Naive thymus-derived CD4-positive, alpha-beta T cell (primary cell): ENCODE measurements around the gene GRXCR1. TPM values are rescaled to one million over a fixed set of nuclear protein-coding genes. Genes with fewer than 3 reads are reported as not detected.

Experiments
- ATAC-seq: fragments of 150-1000 bp; cut with Tn5 transposase; 2 replicates; pipeline ENCODE4 v1.10.0; 2021; ENCODE audit warnings: mild to moderate bottlenecking, moderate library complexity
- CTCF ChIA-PET: fragments of 350-600 bp; sonication (Branson Sonifier 250); formaldehyde crosslinking; loops from one replicate; lab custom pipeline; 2021; ENCODE audit warnings: antibody characterized with exemption; lab: Charles Lee
- POLR2A ChIA-PET: fragments of 350-600 bp; sonication (Branson Sonifier 250); formaldehyde crosslinking; loops from one replicate; lab custom pipeline; 2021; ENCODE audit warnings: antibody characterized with exemption, inconsistent platforms; lab: Charles Lee
- DNase-seq, 9 donors: peaks; one replicate each; pipeline versions ENCODE4 v3.0.0 to v3.0.0-alpha.2; 2020 to 2022; ENCODE audit warnings: mixed read lengths in 1 of 9
- H3K27ac ChIP-seq: one replicate; pipeline ENCODE4 v1.7.0; 2013; ENCODE audit warnings: mild to moderate bottlenecking, low read depth, low read length, moderate library complexity
- H3K27me3 ChIP-seq, 2 donors: one replicate each; pipeline ENCODE4 v1.7.0; 2013; ENCODE audit warnings: low read length in 2 of 2, mild to moderate bottlenecking in 2 of 2, moderate library complexity in 2 of 2; ENCODE audit not compliant: control insufficient read depth in 2 of 2, insufficient read depth in 2 of 2
- H3K36me3 ChIP-seq, 3 experiments: 1 replicate in 2 of 3; 2 replicates in 1 of 3; pipeline ENCODE4 v1.7.0; 2013; ENCODE audit warnings: low read length in 3 of 3, mild to moderate bottlenecking in 3 of 3, moderate library complexity in 1 of 3; ENCODE audit not compliant: insufficient read depth in 3 of 3, control insufficient read depth in 2 of 3
- H3K4me1 ChIP-seq, 2 donors: one replicate each; pipeline ENCODE4 v1.7.0; 2013; ENCODE audit warnings: low read length in 2 of 2, mild to moderate bottlenecking in 2 of 2, moderate library complexity in 1 of 2; ENCODE audit not compliant: control insufficient read depth in 2 of 2, insufficient read depth in 2 of 2
- H3K4me3 ChIP-seq: 2 replicates; pipeline ENCODE4 v1.7.0; 2013; ENCODE audit warnings: mild to moderate bottlenecking, low read length
- H3K9me3 ChIP-seq, 3 experiments: 1 replicate in 2 of 3; 2 replicates in 1 of 3; pipeline ENCODE4 v1.7.0; 2013; ENCODE audit warnings: low read length in 3 of 3; ENCODE audit not compliant: control insufficient read depth in 2 of 3
- H3K27ac Mint-ChIP-seq, 9 donors: one replicate each; pipeline ENCODE4 v1.8.0; 2020 to 2022; ENCODE audit warnings: mixed read lengths in 9 of 9, mild to moderate bottlenecking in 8 of 9, moderate library complexity in 5 of 9, inconsistent platforms in 2 of 9
- H3K27me3 Mint-ChIP-seq, 5 donors: one replicate each; pipeline ENCODE4 v1.8.0; 2021 to 2022; ENCODE audit warnings: mixed read lengths in 5 of 5, mild to moderate bottlenecking in 1 of 5
- H3K36me3 Mint-ChIP-seq, 5 donors: one replicate each; pipeline ENCODE4 v1.8.0; 2020 to 2022; ENCODE audit warnings: mixed read lengths in 5 of 5, mild to moderate bottlenecking in 3 of 5, inconsistent platforms in 1 of 5
- H3K4me1 Mint-ChIP-seq, 7 donors: one replicate each; pipeline ENCODE4 v1.8.0; 2020 to 2022; ENCODE audit warnings: mixed read lengths in 7 of 7, mild to moderate bottlenecking in 3 of 7, inconsistent platforms in 1 of 7
- H3K4me3 Mint-ChIP-seq, 10 donors: one replicate each; pipeline ENCODE4 v1.8.0; 2020 to 2022; ENCODE audit warnings: mild to moderate bottlenecking in 10 of 10, mixed read lengths in 10 of 10, moderate library complexity in 6 of 10, inconsistent platforms in 2 of 10
- H3K9me3 Mint-ChIP-seq, 11 donors: one replicate each; pipeline ENCODE4 v1.8.0; 2020 to 2022; ENCODE audit warnings: mixed read lengths in 11 of 11, mild to moderate bottlenecking in 4 of 11, inconsistent platforms in 1 of 11, moderate library complexity in 1 of 11
- intact Hi-C, 2 donors: fragments of 100-400 bp; cut with micrococcal nuclease; formaldehyde crosslinking; loops; one replicate each; pipeline ENCODE4 v1.15.1; 2023
- polyA plus RNA-seq, 2 donors: library from polyadenylated mRNA; unstranded; fragments of 300-500 nt; fragmentation: Illumina TruSeq; gene quantifications; one replicate each; pipeline ENCODE4 v1.2.3, GENCODE V29; 2021
- total RNA-seq, 6 experiments: library from RNA in 5 of 6; stranded (reverse) in 5 of 6; gene quantifications; 1 replicate in 5 of 6; 2 replicates in 1 of 6; pipeline ENCODE4 v1.2.3 and lab custom pipeline; 2021 to 2026

GRXCR1 gene
- total and polyA plus RNA-seq, 7 experiments from 2014 or later, result not detected

- H3K36me3 Mint-ChIP-seq, result no peaks in the 10 kb centered on the region
- H3K4me3 Mint-ChIP-seq, result no peak overlapping the region
- ChIA-PET POLR2A (no interaction called here), CTCF (no interaction called here)
- Histone ChIP-seq H3K27me3 (no peaks in the 10 kb centered on the region), H3K4me1 (no peaks in the 10 kb centered on the region), H3K27ac (no peak overlapping the region), H3K4me3 (no peak overlapping the region), H3K9me3 (no peaks in the 10 kb centered on the region), H3K36me3 (no peaks in the 10 kb centered on the region)
- no peak overlapping the region for H3K27ac Mint-ChIP-seq
- peaks cover 0 to 2% (median 0%) of the 10 kb centered on the region in 11 donors for H3K9me3 Mint-ChIP-seq
- intact Hi-C loops, result no loop called here
- ATAC-seq (no peak), DNase-seq (no peak)
- peaks cover 0 to 6% (median 3%) of the 10 kb centered on the region in 5 donors for H3K27me3 Mint-ChIP-seq
- H3K4me1 Mint-ChIP-seq, result no peaks in the 10 kb centered on the region
Measured at GRCh38 chr4:42954963-42955669, 62.6 kb downstream of the GRXCR1 start.

GRCh38 chr4:42955746-42956505 is 63.4 kb downstream of the GRXCR1 start:
- H3K4me1 ChIP-seq, result no peaks in the 10 kb centered on the region
- Mint-ChIP-seq H3K27ac (no peak overlapping the region), H3K27me3 (peaks cover 0 to 6% (median 5%) of the 10 kb centered on the region in 5 donors), H3K4me3 (no peak overlapping the region), H3K36me3 (no peaks in the 10 kb centered on the region), H3K9me3 (peaks cover 0 to 2% (median 0%) of the 10 kb centered on the region in 11 donors), H3K4me1 (no peaks in the 10 kb centered on the region)
- intact Hi-C loops, result no loop called here
- no peak for ATAC-seq
- H3K36me3 ChIP-seq, result no peaks in the 10 kb centered on the region
- no peaks in the 10 kb centered on the region for H3K27me3 ChIP-seq
- H3K4me3 ChIP-seq, result no peak overlapping the region
- DNase-seq, result no peak
- no peak overlapping the region for H3K27ac ChIP-seq
- H3K9me3 ChIP-seq, result no peaks in the 10 kb centered on the region
- ChIA-PET POLR2A (no interaction called here), CTCF (no interaction called here)

- no peak for DNase-seq
- Mint-ChIP-seq H3K27ac (no peak overlapping the region), H3K4me3 (no peak overlapping the region), H3K4me1 (no peaks in the 10 kb centered on the region), H3K36me3 (no peaks in the 10 kb centered on the region), H3K27me3 (peaks cover 0 to 8% (median 4%) of the 10 kb centered on the region in 5 donors), H3K9me3 (peaks cover 0 to 8% (median 1%) of the 10 kb centered on the region in 11 donors)
- intact Hi-C loops, result no loop called here
- H3K27me3 ChIP-seq, result no peaks in the 10 kb centered on the region
- no peaks in the 10 kb centered on the region for H3K36me3 ChIP-seq
- no peak for ATAC-seq
- no peaks in the 10 kb centered on the region for H3K9me3 ChIP-seq
- ChIA-PET CTCF (no interaction called here), POLR2A (no interaction called here)
- H3K27ac ChIP-seq, result no peak overlapping the region
- H3K4me3 ChIP-seq, result no peak overlapping the region
- no peaks in the 10 kb centered on the region for H3K4me1 ChIP-seq
Measured at GRCh38 chr4:42965326-42965725, 72.8 kb downstream of the GRXCR1 start.

- no peak overlapping the region for H3K27ac Mint-ChIP-seq
- intact Hi-C loops, result no loop called here
- CTCF ChIA-PET, result no interaction called here
- no peak overlapping the region for H3K4me3 Mint-ChIP-seq
- peaks cover 0 to 5% (median 0%) of the 10 kb centered on the region in 5 donors for H3K36me3 Mint-ChIP-seq
- POLR2A ChIA-PET, result no interaction called here
- ATAC-seq, result no peak
- Histone ChIP-seq H3K36me3 (no peaks in the 10 kb centered on the region), H3K4me3 (no peak overlapping the region), H3K9me3 (peaks cover 0 to 6% (median 0%) of the 10 kb centered on the region in 3 experiments), H3K27me3 (no peaks in the 10 kb centered on the region), H3K4me1 (no peaks in the 10 kb centered on the region), H3K27ac (no peak overlapping the region)
- H3K9me3 Mint-ChIP-seq, result peaks cover 0 to 28% (median 13%) of the 10 kb centered on the region in 11 donors
- no peaks in the 10 kb centered on the region for H3K27me3 Mint-ChIP-seq
- no peak for DNase-seq
- no peaks in the 10 kb centered on the region for H3K4me1 Mint-ChIP-seq
Measured at GRCh38 chr4:42985976-42986375, 93.5 kb downstream of the GRXCR1 start.

- DNase-seq (no peak), ATAC-seq (no peak)
- Histone ChIP-seq H3K27ac (no peak overlapping the region), H3K36me3 (no peaks in the 10 kb centered on the region), H3K9me3 (no peaks in the 10 kb centered on the region), H3K27me3 (no peaks in the 10 kb centered on the region), H3K4me1 (no peaks in the 10 kb centered on the region), H3K4me3 (no peak overlapping the region)
- intact Hi-C loops, result loop anchor here in 1 of 2 donors (10.0 kb wide), 1 partner anchor 1629 kb away; no protein-coding TSS in a partner anchor
- ChIA-PET CTCF (no interaction called here), POLR2A (no interaction called here)
- Mint-ChIP-seq H3K27ac (no peak overlapping the region), H3K36me3 (no peaks in the 10 kb centered on the region), H3K4me1 (no peaks in the 10 kb centered on the region), H3K4me3 (no peak overlapping the region), H3K9me3 (peaks cover 0 to 7% (median 0%) of the 10 kb centered on the region in 11 donors), H3K27me3 (peaks cover 0 to 7% (median 0%) of the 10 kb centered on the region in 5 donors)
Measured at GRCh38 chr4:42995343-42995944, 102.9 kb downstream of the GRXCR1 start.

GRCh38 chr4:43008793-43009192 is 116.3 kb downstream of the GRXCR1 start:
- Mint-ChIP-seq H3K9me3 (peaks cover 0 to 33% (median 14%) of the 10 kb centered on the region in 11 donors), H3K4me3 (no peak overlapping the region), H3K27ac (no peak overlapping the region), H3K4me1 (no peaks in the 10 kb centered on the region), H3K36me3 (peaks cover 0 to under 1% (median 0%) of the 10 kb centered on the region in 5 donors), H3K27me3 (no peaks in the 10 kb centered on the region)
- Histone ChIP-seq H3K9me3 (no peaks in the 10 kb centered on the region), H3K36me3 (no peaks in the 10 kb centered on the region), H3K4me3 (no peak overlapping the region), H3K4me1 (no peaks in the 10 kb centered on the region), H3K27me3 (no peaks in the 10 kb centered on the region), H3K27ac (no peak overlapping the region)
- ChIA-PET CTCF (no interaction called here), POLR2A (no interaction called here)
- intact Hi-C loops, result no loop called here
- no peak for ATAC-seq
- no peak for DNase-seq
